ENCODE data around the gene PSAPL1. TPM values are rescaled to one million over a fixed set of nuclear protein-coding genes. Genes with fewer than 3 reads are reported as not detected.
A peak's percentile ranks its signal among the peaks of the same experiment; 100 is the strongest.

PSAPL1 gene
- total and polyA plus RNA-seq, 2 of the 8 experiments (the other 6 are each of a cell fraction or from before 2014, with no cell fraction given): 0.03 TPM; not detected in 1

DNA sequence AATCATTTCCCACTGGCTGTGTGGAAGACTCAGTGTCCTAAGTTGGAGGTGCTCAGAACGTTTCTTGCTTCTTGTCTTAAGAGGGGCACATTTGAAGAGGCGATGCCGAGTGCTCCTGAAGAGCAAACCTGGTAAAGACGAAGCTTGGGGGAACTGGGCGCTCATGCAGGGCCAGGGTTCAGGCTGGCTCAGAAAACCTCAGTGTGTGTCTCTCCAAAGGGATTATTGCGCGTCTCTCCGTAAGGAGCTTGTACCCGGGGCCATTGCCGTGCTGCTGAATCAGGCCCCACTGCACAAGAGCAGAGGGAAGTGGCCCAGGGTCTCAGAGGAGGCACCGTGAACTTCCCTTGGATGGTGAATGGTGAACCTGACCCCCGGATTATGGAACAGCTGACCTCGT lies 44.4 kb downstream of the PSAPL1 start:
- H3K9ac ChIP-seq (replicated peaks in 1 of 4; ENCODE audit: extremely low read depth in 1 of 4, low read depth in 3 of 4, low read length in 3 of 4): no peak overlapping the region
- H3K79me2 ChIP-seq (ENCODE audit: control insufficient read depth in 1 of 2, insufficient read depth in 2 of 2, low read length in 2 of 2): no peaks in the 10 kb centered on the region
- H2BK20ac ChIP-seq (ENCODE audit: low read length): no peak overlapping the region
- H2AK5ac ChIP-seq (ENCODE audit: low read depth, low read length): no peak overlapping the region
- H2BK5ac ChIP-seq (ENCODE audit: low read depth, low read length): no peak overlapping the region
- H4K5ac ChIP-seq (ENCODE audit: insufficient read length, low read depth, low read length): no peak overlapping the region
- 0 out of 2 replicates have a peak, but pooled peaks cover 2% of the 10 kb centered on the region for H3K23me2 ChIP-seq (ENCODE audit: low read depth, low read length)
- H4K91ac ChIP-seq (replicated peaks; ENCODE audit: insufficient read length, low read length): no peak overlapping the region
- FAIRE-seq (no peak), DNase-seq (ENCODE audit: low read depth in 1 of 2, low spot score in 2 of 2) (peak in 1 of 2 experiments; percentile 20)
- peaks cover 0 to 4% of the 10 kb centered on the region in 2 experiments for H4K20me1 ChIP-seq (replicated peaks in 1 of 2; ENCODE audit: control insufficient read depth in 1 of 2, insufficient read depth in 2 of 2, low read length in 2 of 2)
- no peak overlapping the region for H3K14ac ChIP-seq (ENCODE audit: insufficient read length)
- H3K23ac ChIP-seq (ENCODE audit: insufficient read length): no peak overlapping the region
- H3K79me1 ChIP-seq (ENCODE audit: low read depth, low read length): no peaks in the 10 kb centered on the region
- no peak overlapping the region for H3K18ac ChIP-seq (ENCODE audit: extremely low read depth, low read length)
- H3K56ac ChIP-seq (replicated peaks; ENCODE audit: insufficient read length, low read depth, low read length): no peak overlapping the region
- no peak overlapping the region for H3K4ac ChIP-seq (replicated peaks; ENCODE audit: insufficient read length, low read depth, low read length)
- TF ChIP-seq NRF1 (IDR thresholded peaks at IDR 0.05; ENCODE audit: low read depth, low read length) (no peak), HDAC6 (IDR thresholded peaks at IDR 0.05; ENCODE audit: low read depth, low read length) (no peak), BCL11A (IDR thresholded peaks at IDR 0.05; ENCODE audit: low read depth in 2 of 2, low read length in 2 of 2) (no peak), CTBP2 (IDR thresholded peaks at IDR 0.05; ENCODE audit: borderline replicate concordance, insufficient read depth, insufficient read length, low read length) (no peak), SP2 (IDR thresholded peaks at IDR 0.05; ENCODE audit: low read length) (no peak)
- H3K9me3 ChIP-seq (ENCODE audit: insufficient read depth in 2 of 2, low read depth in 1 of 2, low read length in 1 of 2): no peaks in the 10 kb centered on the region
- H4K8ac ChIP-seq (ENCODE audit: extremely low read depth, insufficient read depth, low read length): no peak overlapping the region
- CTCF ChIA-PET (ENCODE audit: partially characterized antibody): interaction anchor here (0.7 to 1.2 kb wide), 3 partner anchors 9 to 238 kb away, joined by 3 read pairs; no protein-coding TSS in a partner anchor
- POLR2A ChIA-PET (ENCODE audit: partially characterized antibody): no interaction called here
- WGBS, 2 experiments (ENCODE audit: extremely low coverage in 1 of 2, insufficient coverage in 1 of 2, insufficient read length in 1 of 2, insufficient replicate concordance in 2 of 2, low coverage in 1 of 2, low lambda C conversion rate in 2 of 2, missing lambda C conversion rate in 1 of 2): 84% methylated on average over 13 of the region's 13 CpGs; no CpG with 5 or more reads in 1 of the 2 experiments
- H3K4me3 ChIP-seq (ENCODE audit: extremely low read depth in 1 of 4, insufficient read depth in 2 of 4, low read depth in 3 of 4, low read length in 4 of 4): no peak overlapping the region
- H3K4me2 ChIP-seq (ENCODE audit: insufficient read depth in 1 of 2, low read depth in 2 of 2, low read length in 2 of 2): no peak overlapping the region
- no peak overlapping the region for H2BK120ac ChIP-seq (replicated peaks; ENCODE audit: low read depth, low read length)
- H3K36me3 ChIP-seq (ENCODE audit: control insufficient read depth in 2 of 4, insufficient read depth in 4 of 4, low read length in 3 of 4): no peaks in the 10 kb centered on the region
- no peaks in the 10 kb centered on the region for H3K27me3 ChIP-seq (replicated peaks in 1 of 4; ENCODE audit: control insufficient read depth in 3 of 4, extremely low read depth in 1 of 4, insufficient read depth in 3 of 4, low read length in 3 of 4)
- no peak overlapping the region for H3K27ac ChIP-seq (ENCODE audit: low read depth, low read length)
- no peak overlapping the region for H2BK12ac ChIP-seq (ENCODE audit: low read depth, low read length)
- no peaks in the 10 kb centered on the region for H3K4me1 ChIP-seq (replicated peaks in 1 of 4; ENCODE audit: control insufficient read depth in 3 of 4, insufficient read depth in 4 of 4, low read length in 3 of 4)
- no peak overlapping the region for H2AFZ ChIP-seq (ENCODE audit: low read length)
- H2BK15ac ChIP-seq (ENCODE audit: low read length): no peak overlapping the region

All from H1 (cell line).